Measurements from ENCODE around the gene LDLRAD4.

LDLRAD4 gene

GRCh38 chr18:13379062-13379865 lies 160.7 kb downstream of the LDLRAD4 start:
- no peak for TF ChIP-seq EZH2 (IDR thresholded peaks at IDR 0.05; ENCODE audit: borderline replicate concordance, low read depth, low read length, severe bottlenecking)
- no peak for TF ChIP-seq CTCF (IDR thresholded peaks at IDR 0.05; ENCODE audit: borderline replicate concordance, extremely low read depth, low read length, poor library complexity, severe bottlenecking)
- H3K27ac ChIP-seq (ENCODE audit: low read length), result no peak overlapping the region
- H3K9me3 ChIP-seq (ENCODE audit: insufficient read depth, low read length, severe bottlenecking), result no peaks in the 10 kb centered on the region
- no peak overlapping the region for H3K9ac ChIP-seq (ENCODE audit: low read depth, low read length)
- H3K4me1 ChIP-seq (ENCODE audit: insufficient read depth, low read length), result peaks cover 35% of the 10 kb centered on the region
- ATAC-seq (ENCODE audit: insufficient read depth, low read depth), result no peak
- H3K4me2 ChIP-seq (ENCODE audit: insufficient read depth, low read length), result no peak overlapping the region
- no peaks in the 10 kb centered on the region for H3K27me3 ChIP-seq (ENCODE audit: insufficient read depth, low read length, poor library complexity)
- H3K79me2 ChIP-seq (ENCODE audit: insufficient read depth, low read length), result peaks cover 49% of the 10 kb centered on the region
- no peaks in the 10 kb centered on the region for H3K36me3 ChIP-seq (ENCODE audit: insufficient read depth, low read length)
- H3K4me3 ChIP-seq (ENCODE audit: low read depth in 1 of 2, low read length in 2 of 2), result no peak overlapping the region
- DNase-seq, result no peak
- no peaks in the 10 kb centered on the region; the same call in 1 of the 2 replicates for H4K20me1 ChIP-seq (ENCODE audit: insufficient read depth, low read length)
- no peak overlapping the region for H2AFZ ChIP-seq (ENCODE audit: low read depth, low read length)

DNA sequence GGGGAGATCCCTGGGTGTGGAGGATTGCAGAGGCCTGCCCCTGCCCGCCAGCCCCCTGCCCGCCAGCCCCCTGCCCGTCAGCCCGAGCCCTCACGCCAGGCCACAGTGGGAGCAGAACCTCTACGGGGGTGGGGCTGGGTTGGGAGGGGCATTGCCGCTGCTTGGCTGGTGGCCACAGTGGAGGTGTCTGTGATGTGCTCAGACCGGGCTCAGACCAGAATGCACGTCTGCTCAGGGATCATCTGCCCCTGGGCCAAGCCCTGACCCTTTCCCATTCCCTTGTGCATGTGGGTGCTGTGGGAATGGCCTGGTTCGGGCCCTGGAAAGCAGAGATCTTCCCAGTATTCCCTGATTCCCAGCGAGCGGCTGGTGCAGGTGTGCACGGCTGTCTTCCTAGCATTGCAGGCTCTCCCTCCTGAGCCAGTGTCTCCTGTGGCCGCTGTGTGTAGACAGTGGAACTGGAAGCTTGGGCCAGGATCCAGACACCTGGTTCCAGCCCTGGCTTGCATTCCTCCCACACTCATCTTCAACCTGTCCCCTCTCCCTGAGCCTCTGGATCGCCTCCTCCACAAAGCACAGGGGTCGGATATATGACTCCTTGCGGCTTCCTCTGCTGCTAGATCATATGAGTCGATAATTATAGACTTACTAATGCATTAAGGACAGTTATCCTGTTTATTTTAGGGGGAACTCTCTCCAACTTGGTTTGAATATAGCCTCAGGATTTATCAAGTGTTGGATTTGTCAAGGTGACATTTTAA lies 161.6 kb downstream of the LDLRAD4 start:
- Histone ChIP-seq H3K4me1 (ENCODE audit: insufficient read depth, low read length) (peaks cover 27% of the 10 kb centered on the region), H3K79me2 (ENCODE audit: insufficient read depth, low read length) (peaks cover 45% of the 10 kb centered on the region), H3K27me3 (ENCODE audit: insufficient read depth, low read length, poor library complexity) (no peaks in the 10 kb centered on the region), H3K9ac (ENCODE audit: low read depth, low read length) (no peak overlapping the region), H3K4me3 (ENCODE audit: low read depth in 1 of 2, low read length in 2 of 2) (no peak overlapping the region), H3K9me3 (ENCODE audit: insufficient read depth, low read length, severe bottlenecking) (no peaks in the 10 kb centered on the region), H4K20me1 (ENCODE audit: insufficient read depth, low read length) (no peaks in the 10 kb centered on the region; the same call in 1 of the 2 replicates), H3K27ac (ENCODE audit: low read length) (no peak overlapping the region), H2AFZ (ENCODE audit: low read depth, low read length) (no peak overlapping the region), H3K36me3 (ENCODE audit: insufficient read depth, low read length) (no peaks in the 10 kb centered on the region), H3K4me2 (ENCODE audit: insufficient read depth, low read length) (no peak overlapping the region)
- ATAC-seq (ENCODE audit: insufficient read depth, low read depth) (no peak), DNase-seq (no peak)
- TF ChIP-seq EZH2 (IDR thresholded peaks at IDR 0.05; ENCODE audit: borderline replicate concordance, low read depth, low read length, severe bottlenecking) (no peak), CTCF (IDR thresholded peaks at IDR 0.05; ENCODE audit: borderline replicate concordance, extremely low read depth, low read length, poor library complexity, severe bottlenecking) (no peak)

GRCh38 chr18:13380691-13381070 lies 162.1 kb downstream of the LDLRAD4 start:
- DNase-seq, result no peak
- Histone ChIP-seq H3K4me1 (ENCODE audit: insufficient read depth, low read length) (peaks cover 21% of the 10 kb centered on the region), H3K4me3 (ENCODE audit: low read depth in 1 of 2, low read length in 2 of 2) (no peak overlapping the region), H3K4me2 (ENCODE audit: insufficient read depth, low read length) (no peak overlapping the region), H3K27ac (ENCODE audit: low read length) (no peak overlapping the region), H4K20me1 (ENCODE audit: insufficient read depth, low read length) (no peaks in the 10 kb centered on the region), H3K36me3 (ENCODE audit: insufficient read depth, low read length) (no peaks in the 10 kb centered on the region), H3K27me3 (ENCODE audit: insufficient read depth, low read length, poor library complexity) (no peaks in the 10 kb centered on the region), H3K9ac (ENCODE audit: low read depth, low read length) (no peak overlapping the region), H2AFZ (ENCODE audit: low read depth, low read length) (no peak overlapping the region), H3K9me3 (ENCODE audit: insufficient read depth, low read length, severe bottlenecking) (no peaks in the 10 kb centered on the region), H3K79me2 (ENCODE audit: insufficient read depth, low read length) (peaks cover 41% of the 10 kb centered on the region)
- no peak for ATAC-seq (ENCODE audit: insufficient read depth, low read depth)
- no peak for TF ChIP-seq EZH2 (IDR thresholded peaks at IDR 0.05; ENCODE audit: borderline replicate concordance, low read depth, low read length, severe bottlenecking)
- TF ChIP-seq CTCF (IDR thresholded peaks at IDR 0.05; ENCODE audit: borderline replicate concordance, extremely low read depth, low read length, poor library complexity, severe bottlenecking), result no peak

All from DND-41 (cell line).